OCI-LY1 (cell line): Measurements from ENCODE around the gene ERG.

Experiments used
- H2AFZ ChIP-seq: fragments of 200-600 bp; sonication (generic), shearing (Covaris generic); 2 replicates; pipeline ENCODE4 v1.6.0; 2014; ENCODE audit warnings: antibody characterized with exemption, mild to moderate bottlenecking, low read length
- H3F3A ChIP-seq: fragments of 200-600 bp; sonication (generic), shearing (Covaris generic); 2 replicates; pipeline ENCODE4 v1.6.0; 2014; ENCODE audit warnings: mild to moderate bottlenecking, antibody characterized with exemption, low read length, moderate library complexity; ENCODE audit not compliant: insufficient read depth
- H3K27ac ChIP-seq: fragments of 200-600 bp; sonication (generic); 2 replicates; pipeline ENCODE4 v1.5.1; 2014; ENCODE audit warnings: low read length, mixed run types, mild to moderate bottlenecking, low read depth; ENCODE audit not compliant: poor library complexity, severe bottlenecking
- H3K27me3 ChIP-seq: fragments of 200-600 bp; sonication (generic); 2 replicates; pipeline ENCODE4 v1.6.0; 2014; ENCODE audit warnings: antibody characterized with exemption, mild to moderate bottlenecking, low read length, moderate library complexity; ENCODE audit not compliant: insufficient read depth
- H3K36me3 ChIP-seq: fragments of 200-600 bp; sonication (generic); 2 replicates; pipeline ENCODE4 v1.6.1; 2014; ENCODE audit warnings: mild to moderate bottlenecking, antibody characterized with exemption, low read length, moderate library complexity, mixed read lengths; ENCODE audit not compliant: insufficient read depth
- H3K4me1 ChIP-seq: fragments of 200-600 bp; sonication (generic); 2 replicates; pipeline ENCODE4 v1.5.1; 2014; ENCODE audit warnings: mild to moderate bottlenecking, low read length, moderate library complexity; ENCODE audit not compliant: insufficient read depth, severe bottlenecking
- H3K4me2 ChIP-seq: fragments of 200-600 bp; sonication (generic), shearing (Covaris generic); 2 replicates; pipeline ENCODE4 v1.6.1; 2014; ENCODE audit warnings: low read length
- H3K4me3 ChIP-seq: fragments of 200-600 bp; sonication (generic); 2 replicates; pipeline ENCODE4 v1.5.1; 2014; ENCODE audit warnings: low read length, low read depth, mild to moderate bottlenecking, mixed read lengths; ENCODE audit not compliant: poor library complexity, severe bottlenecking
- H3K79me2 ChIP-seq: fragments of 200-600 bp; shearing (Covaris generic); 2 replicates; pipeline ENCODE4 v1.6.1; 2016; ENCODE audit warnings: mixed run types, low read length, mixed read lengths; ENCODE audit not compliant: insufficient read depth
- H3K9ac ChIP-seq: fragments of 200-600 bp; sonication (generic), shearing (Covaris generic); 2 replicates; pipeline ENCODE4 v1.6.1; 2014; ENCODE audit warnings: mild to moderate bottlenecking, low read length, mixed read lengths
- H3K9me2 ChIP-seq: fragments of 200-600 bp; sonication (generic), shearing (Covaris generic); 2 replicates; pipeline ENCODE4 v1.6.1; 2014; ENCODE audit warnings: low read depth, mild to moderate bottlenecking, low read length, mixed read lengths
- H3K9me3 ChIP-seq: fragments of 200-600 bp; shearing (Covaris generic); 2 replicates; pipeline ENCODE4 v1.6.1; 2014; ENCODE audit warnings: low read length, mixed read lengths
- H4K20me1 ChIP-seq: fragments of 200-600 bp; sonication (generic), shearing (Covaris generic); 2 replicates; pipeline ENCODE4 v1.6.0; 2016; ENCODE audit warnings: mild to moderate bottlenecking, low read length; ENCODE audit not compliant: insufficient read depth
- EZH2 ChIP-seq: fragments of 200-600 bp; sonication (generic), shearing (Covaris generic); IDR thresholded peaks from 2 replicates; pipeline ENCODE4 v1.8.0; 2017; ENCODE audit warnings: borderline replicate concordance, mixed run types, mild to moderate bottlenecking, antibody characterized with exemption, low read length, moderate library complexity, mixed read lengths
- TF ChIP-seq, protein P1 (sequence below): fragments of 200-600 bp; sonication (generic), shearing (Covaris generic); IDR thresholded peaks from 2 replicates; pipeline ENCODE4 v1.5.1; 2017; ENCODE audit warnings: mild to moderate bottlenecking, antibody characterized with exemption, low read length, moderate library complexity, mixed read lengths

Gene ERG

DNA sequence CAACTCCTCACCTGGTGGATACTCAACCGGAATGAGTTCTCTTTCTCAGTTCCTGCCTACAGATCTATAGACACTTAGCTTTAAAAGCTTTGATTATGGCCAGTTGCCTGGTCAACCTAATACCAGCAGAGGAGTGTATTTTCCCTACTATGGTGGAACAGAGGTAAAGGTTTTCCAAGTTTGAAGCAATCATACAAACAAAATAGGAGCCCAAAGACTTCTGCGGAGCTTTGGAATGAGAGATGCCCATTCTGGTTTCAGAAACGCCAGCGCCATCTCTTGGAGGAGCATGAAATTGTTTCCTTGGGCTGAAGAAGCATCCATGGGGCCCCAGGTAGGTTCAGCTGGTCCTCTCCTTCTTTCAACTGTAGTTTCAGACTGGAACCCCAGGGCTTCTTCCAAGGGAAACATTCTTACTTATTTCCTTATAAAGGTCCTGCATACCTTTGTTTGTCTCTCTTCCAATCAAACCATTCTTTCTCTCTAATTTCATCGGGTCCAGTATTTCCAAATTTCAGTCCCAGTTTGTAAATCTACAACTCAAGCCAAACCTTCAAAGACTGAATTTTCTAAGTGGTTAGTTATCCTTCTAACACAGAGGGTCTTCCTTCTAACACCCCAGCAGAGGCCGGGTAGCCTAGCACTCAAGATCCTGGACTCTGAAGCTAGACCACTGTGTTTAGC is 145.6 kb downstream of the ERG start:
- TF ChIP-seq EZH2: no peak
- TF ChIP-seq, protein P1, sequence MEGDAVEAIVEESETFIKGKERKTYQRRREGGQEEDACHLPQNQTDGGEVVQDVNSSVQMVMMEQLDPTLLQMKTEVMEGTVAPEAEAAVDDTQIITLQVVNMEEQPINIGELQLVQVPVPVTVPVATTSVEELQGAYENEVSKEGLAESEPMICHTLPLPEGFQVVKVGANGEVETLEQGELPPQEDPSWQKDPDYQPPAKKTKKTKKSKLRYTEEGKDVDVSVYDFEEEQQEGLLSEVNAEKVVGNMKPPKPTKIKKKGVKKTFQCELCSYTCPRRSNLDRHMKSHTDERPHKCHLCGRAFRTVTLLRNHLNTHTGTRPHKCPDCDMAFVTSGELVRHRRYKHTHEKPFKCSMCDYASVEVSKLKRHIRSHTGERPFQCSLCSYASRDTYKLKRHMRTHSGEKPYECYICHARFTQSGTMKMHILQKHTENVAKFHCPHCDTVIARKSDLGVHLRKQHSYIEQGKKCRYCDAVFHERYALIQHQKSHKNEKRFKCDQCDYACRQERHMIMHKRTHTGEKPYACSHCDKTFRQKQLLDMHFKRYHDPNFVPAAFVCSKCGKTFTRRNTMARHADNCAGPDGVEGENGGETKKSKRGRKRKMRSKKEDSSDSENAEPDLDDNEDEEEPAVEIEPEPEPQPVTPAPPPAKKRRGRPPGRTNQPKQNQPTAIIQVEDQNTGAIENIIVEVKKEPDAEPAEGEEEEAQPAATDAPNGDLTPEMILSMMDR: peak; percentile 65
- no peak overlapping the region for H2AFZ ChIP-seq
- no peaks in the 10 kb centered on the region for H3K9me2 ChIP-seq
- H3K4me2 ChIP-seq: no peak overlapping the region
- no peaks in the 10 kb centered on the region for H3K9me3 ChIP-seq
- H3K4me3 ChIP-seq: no peak overlapping the region
- no peaks in the 10 kb centered on the region for H3K36me3 ChIP-seq
- H3K27me3 ChIP-seq: no peaks in the 10 kb centered on the region; the same call in 1 of the 2 replicates
- H4K20me1 ChIP-seq: no peaks in the 10 kb centered on the region
- no peak overlapping the region for H3K9ac ChIP-seq
- H3K79me2 ChIP-seq: no peaks in the 10 kb centered on the region
- no peaks in the 10 kb centered on the region for H3F3A ChIP-seq
- H3K4me1 ChIP-seq: no peaks in the 10 kb centered on the region
- no peak overlapping the region for H3K27ac ChIP-seq

DNA sequence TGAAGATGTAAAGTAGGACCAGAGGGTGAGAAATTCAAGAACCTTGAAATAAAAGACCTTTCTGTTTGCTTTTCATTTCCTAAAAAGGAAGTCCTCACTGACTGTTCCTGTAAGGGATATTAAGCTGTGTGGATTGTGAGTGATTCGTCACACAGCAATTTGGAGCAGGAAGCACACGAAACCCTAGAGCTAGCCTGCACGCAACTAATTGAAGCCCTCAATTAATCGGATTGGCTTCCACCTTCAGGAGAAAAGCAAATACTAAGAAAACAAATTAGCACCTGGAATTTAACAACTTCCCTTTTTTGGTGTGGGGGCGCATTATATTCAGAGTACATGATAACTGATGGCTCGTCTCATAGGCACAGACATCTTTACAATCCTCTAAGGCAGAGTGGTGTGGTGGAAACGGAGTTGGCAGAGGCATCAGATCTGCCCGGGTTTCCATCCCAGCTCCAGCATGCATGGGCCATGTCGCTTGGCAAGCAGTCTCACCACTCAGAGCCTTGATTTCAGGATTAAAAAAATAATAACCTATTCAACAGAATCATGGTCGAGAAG is 146.2 kb downstream of the ERG start:
- no peak overlapping the region for H3K4me2 ChIP-seq

DNA sequence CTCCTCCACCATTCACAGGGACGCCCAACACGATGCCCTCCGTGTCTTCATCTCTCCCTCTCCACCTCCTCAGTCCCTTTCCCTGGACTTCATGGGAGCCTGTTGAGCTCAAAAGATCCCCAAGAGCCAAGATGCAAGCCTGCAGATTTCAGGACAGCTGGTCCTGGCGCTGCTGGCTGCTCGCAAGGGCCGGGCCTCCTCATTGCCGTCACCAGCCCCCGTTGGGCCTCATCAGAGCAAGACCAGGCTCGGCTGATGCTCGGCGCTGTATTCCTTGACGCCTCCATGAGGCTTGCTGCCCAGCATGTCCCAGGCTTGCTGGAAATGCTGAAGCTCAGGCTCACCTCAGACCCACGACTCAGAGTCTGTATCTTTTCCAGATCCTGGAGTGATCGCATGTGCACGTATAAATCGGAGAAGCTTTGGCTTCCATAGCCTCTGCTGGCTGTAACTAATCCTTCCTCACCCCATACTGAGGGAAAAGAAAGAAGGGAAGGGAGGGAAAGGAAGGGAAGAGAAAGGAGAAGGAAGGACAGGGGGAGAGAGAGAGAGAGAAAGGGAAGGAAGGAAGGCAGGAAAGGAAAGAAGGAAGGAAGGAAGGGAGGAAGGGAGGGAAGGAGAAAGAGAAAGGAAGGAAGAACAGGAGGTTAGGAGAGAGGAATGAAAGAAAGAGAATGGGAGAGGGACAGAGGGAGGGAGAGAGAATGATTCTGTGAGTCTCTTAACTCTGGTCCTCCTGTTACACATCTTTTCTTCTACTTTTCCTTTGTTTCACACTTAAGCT is 146.9 kb downstream of the ERG start:
- no peaks in the 10 kb centered on the region for H4K20me1 ChIP-seq
- no peaks in the 10 kb centered on the region for H3K9me2 ChIP-seq
- no peaks in the 10 kb centered on the region; the same call in 1 of the 2 replicates for H3K27me3 ChIP-seq
- no peak overlapping the region for H3K27ac ChIP-seq
- no peaks in the 10 kb centered on the region for H3K9me3 ChIP-seq
- no peaks in the 10 kb centered on the region for H3K4me1 ChIP-seq
- no peaks in the 10 kb centered on the region for H3F3A ChIP-seq
- no peak overlapping the region for H3K4me2 ChIP-seq
- H3K4me3 ChIP-seq: no peak overlapping the region
- TF ChIP-seq, protein P1: no peak
- TF ChIP-seq EZH2: no peak
- no peak overlapping the region for H3K9ac ChIP-seq
- no peaks in the 10 kb centered on the region for H3K36me3 ChIP-seq
- no peaks in the 10 kb centered on the region for H3K79me2 ChIP-seq
- H2AFZ ChIP-seq: no peak overlapping the region

More for the DNA sequence above, 146.2 kb downstream of the ERG start:
- Histone ChIP-seq H3K79me2 (no peaks in the 10 kb centered on the region), H4K20me1 (no peaks in the 10 kb centered on the region), H3K9ac (no peak overlapping the region), H3K27me3 (no peaks in the 10 kb centered on the region; the same call in 1 of the 2 replicates), H3K27ac (no peak overlapping the region), H2AFZ (no peak overlapping the region), H3F3A (no peaks in the 10 kb centered on the region), H3K4me1 (no peaks in the 10 kb centered on the region), H3K36me3 (no peaks in the 10 kb centered on the region), H3K9me3 (no peaks in the 10 kb centered on the region), H3K9me2 (no peaks in the 10 kb centered on the region), H3K4me3 (no peak overlapping the region)
- no peak for TF ChIP-seq EZH2
- TF ChIP-seq, protein P1: no peak
